OCI-LY3 (cell line): ENCODE measurements around the gene KLF11.

Source experiments
- H2AFZ ChIP-seq: fragments of 200-600, 300-600 bp; shearing (Covaris generic); 2 replicates; pipeline ENCODE4 v1.6.0; 2014; ENCODE audit warnings: antibody characterized with exemption, low read depth, low read length
- H3K27ac ChIP-seq: fragments of 200-600, 300-600 bp; sonication (generic); 2 replicates; pipeline ENCODE4 v1.5.1; 2014; ENCODE audit warnings: mild to moderate bottlenecking, low read length, moderate library complexity, mixed read lengths
- H3K27me3 ChIP-seq: fragments of 200-600, 300-600 bp; sonication (generic); 2 replicates; pipeline ENCODE4 v1.6.1; 2014; ENCODE audit warnings: low read depth, low read length, mixed read lengths
- H3K36me3 ChIP-seq: fragments of 200-600, 300-600 bp; sonication (generic); replicated peaks from 2 replicates; pipeline ENCODE3; 2014; ENCODE audit warnings: low read depth, low read length, mixed read lengths
- H3K4me1 ChIP-seq: fragments of 300-600, 200-600 bp; sonication (generic); 2 replicates; pipeline ENCODE4 v1.6.1; 2014; ENCODE audit warnings: low read length, mixed read lengths
- H3K4me2 ChIP-seq: fragments of 200-600, 300-600 bp; sonication (generic); 2 replicates; pipeline ENCODE4 v1.6.1; 2014; ENCODE audit warnings: low read length, mixed read lengths
- H3K4me3 ChIP-seq: fragments of 300-600, 200-600 bp; sonication (generic); 2 replicates; pipeline ENCODE4 v1.5.1; 2014; ENCODE audit warnings: antibody characterized with exemption, mild to moderate bottlenecking, low read length, moderate library complexity
- H3K79me2 ChIP-seq: fragments of 300-600, 200-600 bp; shearing (Covaris generic); 2 replicates; pipeline ENCODE4 v1.6.1; 2014; ENCODE audit warnings: mild to moderate bottlenecking, low read length, mixed read lengths
- H3K9ac ChIP-seq: fragments of 300-600, 200-600 bp; shearing (Covaris generic); 2 replicates; pipeline ENCODE4 v1.6.0; 2014; ENCODE audit warnings: mild to moderate bottlenecking, low read length, moderate library complexity
- H3K9me3 ChIP-seq: fragments of 200-600, 300-600 bp; shearing (Covaris generic); 2 replicates; pipeline ENCODE4 v1.6.1; 2014; ENCODE audit warnings: low read length, mixed read lengths; ENCODE audit not compliant: insufficient read depth
- H4K20me1 ChIP-seq: fragments of 200-600, 300-600 bp; sonication (generic); 2 replicates; pipeline ENCODE4 v1.6.1; 2016; ENCODE audit warnings: low read length, mixed read lengths; ENCODE audit not compliant: insufficient read depth
- EZH2phosphoT487 ChIP-seq: fragments of 200-600 bp; shearing (Covaris generic); IDR thresholded peaks from 2 replicates; pipeline ENCODE4 v1.6.1; 2018; ENCODE audit warnings: antibody characterized with exemption, mixed run types, low read depth
- TF ChIP-seq, protein P1 (sequence below): fragments of 200-600, 300-600 bp; sonication (generic); IDR thresholded peaks from 2 replicates; pipeline ENCODE4 v1.5.1; 2014; ENCODE audit warnings: antibody characterized with exemption, low read length, low read depth

KLF11 gene

GRCh38 chr2:10094271-10094814 lies 51.0 kb downstream of the KLF11 start:
- peaks cover 24% of the 10 kb centered on the region for H3K4me1 ChIP-seq
- no peak overlapping the region for H3K27ac ChIP-seq
- H3K9me3 ChIP-seq: no peaks in the 10 kb centered on the region
- no peak overlapping the region for H3K4me3 ChIP-seq
- TF ChIP-seq, protein P1, sequence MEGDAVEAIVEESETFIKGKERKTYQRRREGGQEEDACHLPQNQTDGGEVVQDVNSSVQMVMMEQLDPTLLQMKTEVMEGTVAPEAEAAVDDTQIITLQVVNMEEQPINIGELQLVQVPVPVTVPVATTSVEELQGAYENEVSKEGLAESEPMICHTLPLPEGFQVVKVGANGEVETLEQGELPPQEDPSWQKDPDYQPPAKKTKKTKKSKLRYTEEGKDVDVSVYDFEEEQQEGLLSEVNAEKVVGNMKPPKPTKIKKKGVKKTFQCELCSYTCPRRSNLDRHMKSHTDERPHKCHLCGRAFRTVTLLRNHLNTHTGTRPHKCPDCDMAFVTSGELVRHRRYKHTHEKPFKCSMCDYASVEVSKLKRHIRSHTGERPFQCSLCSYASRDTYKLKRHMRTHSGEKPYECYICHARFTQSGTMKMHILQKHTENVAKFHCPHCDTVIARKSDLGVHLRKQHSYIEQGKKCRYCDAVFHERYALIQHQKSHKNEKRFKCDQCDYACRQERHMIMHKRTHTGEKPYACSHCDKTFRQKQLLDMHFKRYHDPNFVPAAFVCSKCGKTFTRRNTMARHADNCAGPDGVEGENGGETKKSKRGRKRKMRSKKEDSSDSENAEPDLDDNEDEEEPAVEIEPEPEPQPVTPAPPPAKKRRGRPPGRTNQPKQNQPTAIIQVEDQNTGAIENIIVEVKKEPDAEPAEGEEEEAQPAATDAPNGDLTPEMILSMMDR: no peak
- no peak for TF ChIP-seq EZH2phosphoT487
- H3K79me2 ChIP-seq: no peaks in the 10 kb centered on the region
- no peak overlapping the region for H3K4me2 ChIP-seq
- H3K36me3 ChIP-seq: no peaks in the 10 kb centered on the region
- H2AFZ ChIP-seq: no peak overlapping the region
- no peak overlapping the region for H3K9ac ChIP-seq
- no peaks in the 10 kb centered on the region for H4K20me1 ChIP-seq
- H3K27me3 ChIP-seq: peaks cover 34% of the 10 kb centered on the region

GRCh38 chr2:10095175-10095574 lies 51.8 kb downstream of the KLF11 start:
- Histone ChIP-seq H3K4me2 (no peak overlapping the region), H3K27ac (no peak overlapping the region), H3K4me3 (no peak overlapping the region), H3K9me3 (no peaks in the 10 kb centered on the region), H3K79me2 (no peaks in the 10 kb centered on the region), H3K9ac (no peak overlapping the region), H4K20me1 (no peaks in the 10 kb centered on the region), H3K4me1 (peaks cover 15% of the 10 kb centered on the region), H3K36me3 (no peaks in the 10 kb centered on the region), H3K27me3 (peaks cover 33% of the 10 kb centered on the region), H2AFZ (no peak overlapping the region)
- TF ChIP-seq EZH2phosphoT487: no peak
- TF ChIP-seq, protein P1: no peak

GRCh38 chr2:10096641-10097040 lies 53.3 kb downstream of the KLF11 start:
- no peak overlapping the region for H3K4me2 ChIP-seq
- TF ChIP-seq EZH2phosphoT487: no peak
- TF ChIP-seq, protein P1: no peak
- no peaks in the 10 kb centered on the region for H3K9me3 ChIP-seq
- H3K27ac ChIP-seq: no peak overlapping the region
- peaks cover 19% of the 10 kb centered on the region for H3K27me3 ChIP-seq
- no peak overlapping the region for H2AFZ ChIP-seq
- peaks cover 10% of the 10 kb centered on the region for H3K4me1 ChIP-seq
- H3K79me2 ChIP-seq: no peaks in the 10 kb centered on the region
- no peaks in the 10 kb centered on the region for H3K36me3 ChIP-seq
- H4K20me1 ChIP-seq: no peaks in the 10 kb centered on the region
- H3K9ac ChIP-seq: no peak overlapping the region
- no peak overlapping the region for H3K4me3 ChIP-seq

DNA sequence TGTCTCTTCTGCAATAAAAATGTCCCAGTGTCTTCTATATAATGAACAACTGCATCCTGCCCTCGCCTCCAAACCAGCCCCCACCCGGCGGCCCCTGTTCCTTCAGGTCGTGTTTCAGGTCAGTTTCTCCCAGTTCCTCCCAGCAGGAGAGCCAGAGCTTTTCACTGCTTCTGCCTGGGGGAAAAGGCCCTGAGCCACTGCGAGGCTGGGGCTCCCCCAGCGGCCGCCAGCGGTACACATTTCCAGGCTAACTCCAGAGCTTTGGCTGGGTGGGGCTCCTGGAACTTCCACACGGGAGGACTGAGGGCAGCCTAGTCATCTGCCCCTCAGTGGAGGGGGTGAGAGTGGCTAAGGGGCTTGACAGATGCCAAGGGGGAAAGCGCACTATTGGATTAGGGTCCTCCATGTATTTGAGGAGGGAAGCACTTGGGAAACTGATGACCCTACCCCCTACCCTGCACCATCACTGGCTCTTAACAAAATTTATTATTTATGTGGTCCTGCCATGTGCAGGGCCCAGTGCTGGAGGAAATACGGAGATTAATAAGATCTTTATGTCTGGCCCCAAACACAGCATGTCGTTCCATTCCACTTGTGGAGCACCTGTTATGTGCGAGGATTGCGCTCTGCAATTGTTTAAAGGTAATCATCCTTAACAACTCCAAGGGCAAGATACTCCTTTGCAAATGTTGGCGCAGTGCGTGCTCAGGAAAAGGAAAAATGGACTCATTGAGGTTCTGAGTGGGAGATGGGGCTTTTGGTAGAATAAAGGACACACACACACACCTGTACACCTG lies 54.2 kb downstream of the KLF11 start:
- Histone ChIP-seq H3K36me3 (no peaks in the 10 kb centered on the region), H3K9me3 (no peaks in the 10 kb centered on the region), H3K27me3 (peaks cover 14% of the 10 kb centered on the region), H3K4me3 (no peak overlapping the region), H3K4me2 (no peak overlapping the region), H3K4me1 (peaks cover 13% of the 10 kb centered on the region), H3K9ac (no peak overlapping the region), H3K27ac (no peak overlapping the region), H4K20me1 (no peaks in the 10 kb centered on the region), H3K79me2 (no peaks in the 10 kb centered on the region), H2AFZ (no peak overlapping the region)
- no peak for TF ChIP-seq EZH2phosphoT487
- TF ChIP-seq, protein P1: peak; percentile 78
